HG02763 (cell line): ENCODE measurements around the gene AUNIP.
"Not testable (repeated sequence)": the region's sequence is repeated elsewhere in the genome, so short reads cannot be mapped to it uniquely, and the experiment has no call there.

Experiments used
- ATAC-seq: cut with Tn5 transposase; IDR thresholded peaks from one replicate; pipeline ENCODE4 v1.9.1; 2021; ENCODE audit warnings: mild to moderate bottlenecking, moderate library complexity; ENCODE audit not compliant: unreplicated experiment

Gene AUNIP

GRCh38 chr1:25869909-25870606, 10.8 kb upstream of the AUNIP start:
- no peak for ATAC-seq

GRCh38 chr1:25867210-25867991, 8.1 kb upstream of the AUNIP start:
- ATAC-seq = no peak

- ATAC-seq = no peak
These were observed 7.0 kb upstream of the AUNIP start for GRCh38 chr1:25866288-25866687.

GRCh38 chr1:25864434-25864833, 5.2 kb upstream of the AUNIP start:
- ATAC-seq = no peak

- no peak for ATAC-seq
These were observed 4.4 kb upstream of the AUNIP start for GRCh38 chr1:25863486-25864262.

- no peak for ATAC-seq
These were observed 3.7 kb upstream of the AUNIP start for GRCh38 chr1:25862785-25863485.

- no peak for ATAC-seq
These were observed 2.3 kb upstream of the AUNIP start for GRCh38 chr1:25861316-25862286.

GRCh38 chr1:25858494-25858893, 763 bp downstream of the AUNIP start:
- ATAC-seq = no peak

GRCh38 chr1:25856856-25857255, 2.4 kb downstream of the AUNIP start:
- ATAC-seq = no peak

GRCh38 chr1:25854554-25854953, 4.7 kb downstream of the AUNIP start:
- no peak for ATAC-seq

- ATAC-seq = no peak
These were observed 10.7 kb downstream of the AUNIP start for GRCh38 chr1:25848531-25848930.

GRCh38 chr1:25847929-25848328, 11.3 kb downstream of the AUNIP start:
- no peak for ATAC-seq

GRCh38 chr1:25845664-25846063, 13.6 kb downstream of the AUNIP start:
- no peak for ATAC-seq

GRCh38 chr1:25844536-25845337, 14.5 kb downstream of the AUNIP start:
- no peak for ATAC-seq

- ATAC-seq = no peak
These were observed 15.8 kb downstream of the AUNIP start for GRCh38 chr1:25843483-25843882.

GRCh38 chr1:25839808-25840207, 19.4 kb downstream of the AUNIP start:
- ATAC-seq = not testable (repeated sequence)

GRCh38 chr1:25837262-25837875, 21.9 kb downstream of the AUNIP start:
- no peak for ATAC-seq

- ATAC-seq = no peak
These were observed 22.6 kb downstream of the AUNIP start for GRCh38 chr1:25836695-25837094.

- no peak for ATAC-seq
These were observed 24.4 kb downstream of the AUNIP start for GRCh38 chr1:25834894-25835293.
